Uterus (tissue), 4 donors: ENCODE data around the gene CAPRIN2. TPM values are rescaled to one million over a fixed set of nuclear protein-coding genes. Genes with fewer than 3 reads are reported as not detected.

ENCODE experiments used
- DNase-seq, 2 donors: peaks; one replicate each; pipeline ENCODE4 v3.0.0-alpha.2; 2019 to 2020
- H3K27ac ChIP-seq, 2 donors: fragments of 200-600 bp; sonication (generic); 1 replicate in 1 of 2; 2 replicates in 1 of 2; pipeline ENCODE4 v1.5.1; 2016 to 2018
- H3K27me3 ChIP-seq, 2 donors: fragments of 200-600 bp; sonication (generic); one replicate each; pipeline ENCODE4 v1.5.1; 2018 to 2019; ENCODE audit warnings: control low read depth in 1 of 2
- H3K36me3 ChIP-seq, 2 donors: fragments of 200-600 bp; sonication (generic); one replicate each; pipeline ENCODE4 v1.5.1; 2019; ENCODE audit warnings: control low read depth in 1 of 2
- H3K4me1 ChIP-seq, 2 donors: fragments of 200-600 bp; sonication (generic); one replicate each; pipeline ENCODE4 v1.5.1; 2018 to 2019; ENCODE audit warnings: control low read depth in 1 of 2
- H3K4me3 ChIP-seq, 2 donors: fragments of 200-600 bp; sonication (generic); 1 replicate in 1 of 2; 2 replicates in 1 of 2; pipeline ENCODE4 v1.5.1; 2018 to 2019; ENCODE audit warnings: mild to moderate bottlenecking in 1 of 2
- H3K9me3 ChIP-seq, 2 donors: fragments of 200-600 bp; sonication (generic); one replicate each; pipeline ENCODE4 v1.5.1; 2019; ENCODE audit warnings: control low read depth in 1 of 2
- CTCF ChIP-seq, 4 experiments: fragments of 200-600 bp in 2 of 4; fragments of 450-650 bp in 2 of 4; sonication (generic) in 2 of 4; IDR thresholded peaks; one replicate each; pipeline ENCODE4 v1.5.1; 2016 to 2019; ENCODE audit warnings: antibody characterized with exemption in 4 of 4, mild to moderate bottlenecking in 2 of 4, moderate library complexity in 1 of 4
- POLR2A ChIP-seq, 2 donors: fragments of 450-650 bp; IDR thresholded peaks; one replicate each; pipeline ENCODE4 v1.6.1; 2016; ENCODE audit warnings: antibody characterized with exemption in 2 of 2, mild to moderate bottlenecking in 1 of 2, moderate library complexity in 1 of 2
- intact Hi-C: fragments of 100-400 bp; cut with DNase I; formaldehyde crosslinking; loops from one replicate; pipeline ENCODE4 v1.15.1; 2023; ENCODE audit warnings: low total_unique reads
- total RNA-seq, 4 donors: library from RNA; depleted of rRNA in 3 of 4; stranded (reverse); fragments of >200 nt in 3 of 4; gene quantifications; one replicate each; pipeline versions ENCODE4 v1.1.0 to v1.2.4, GENCODE V29; 2014 to 2023
- donor health status: DM: yes; HTN: yes; CAD: no.

Gene CAPRIN2
- total RNA-seq, 4 donors from 2014 or later = 8.2 to 47.6 (median 35.8) TPM

GRCh38 chr12:30694412-30695198, 60.1 kb downstream of the CAPRIN2 start:
- Histone ChIP-seq H3K36me3 (no peaks in the 10 kb centered on the region), H3K27ac (peak overlapping the region; percentile 78 to 85), H3K9me3 (no peaks in the 10 kb centered on the region), H3K27me3 (no peaks in the 10 kb centered on the region), H3K4me3 (peak overlapping the region; percentile 74 to 94), H3K4me1 (no peaks in the 10 kb centered on the region)
- intact Hi-C loops = no loop called here
- peak; percentile 27 to 31 for DNase-seq
- TF ChIP-seq POLR2A (IDR thresholded peaks at IDR 0.05) (no peak), CTCF (IDR thresholded peaks at IDR 0.05) (no peak)

- Histone ChIP-seq H3K27me3 (no peaks in the 10 kb centered on the region), H3K4me3 (no peak overlapping the region), H3K4me1 (no peaks in the 10 kb centered on the region), H3K36me3 (no peaks in the 10 kb centered on the region), H3K27ac (peak overlapping the region; percentile 9 to 13), H3K9me3 (no peaks in the 10 kb centered on the region)
- intact Hi-C loops = no loop called here
- TF ChIP-seq POLR2A (IDR thresholded peaks at IDR 0.05) (no peak), CTCF (IDR thresholded peaks at IDR 0.05) (no peak)
- peak in 1 of 2 donors; percentile 28 for DNase-seq
Observed at GRCh38 chr12:30692470-30692869, 62.3 kb downstream of the CAPRIN2 start.

GRCh38 chr12:30691122-30691879, 63.5 kb downstream of the CAPRIN2 start:
- TF ChIP-seq POLR2A (IDR thresholded peaks at IDR 0.05) = no peak
- no peak for TF ChIP-seq CTCF (IDR thresholded peaks at IDR 0.05)

GRCh38 chr12:30687265-30687986, 67.3 kb downstream of the CAPRIN2 start:
- Histone ChIP-seq H3K4me3 (no peak overlapping the region), H3K9me3 (no peaks in the 10 kb centered on the region), H3K4me1 (no peaks in the 10 kb centered on the region), H3K27me3 (no peaks in the 10 kb centered on the region), H3K27ac (no peak overlapping the region), H3K36me3 (no peaks in the 10 kb centered on the region)
- no peak for DNase-seq
- TF ChIP-seq POLR2A (IDR thresholded peaks at IDR 0.05) (no peak), CTCF (IDR thresholded peaks at IDR 0.05) (no peak)
- intact Hi-C loops = no loop called here

More at GRCh38 chr12:30691122-30691879, 63.5 kb downstream of the CAPRIN2 start:
- H3K27ac ChIP-seq = no peak overlapping the region
- intact Hi-C loops = no loop called here
- no peaks in the 10 kb centered on the region for H3K36me3 ChIP-seq
- H3K9me3 ChIP-seq = no peaks in the 10 kb centered on the region
- H3K4me3 ChIP-seq = no peak overlapping the region
- no peaks in the 10 kb centered on the region for H3K4me1 ChIP-seq
- DNase-seq = no peak
- H3K27me3 ChIP-seq = no peaks in the 10 kb centered on the region
